Measurements from ENCODE around the gene COP1. TPM values are rescaled to one million over a fixed set of nuclear protein-coding genes. Genes with fewer than 3 reads are reported as not detected.

COP1 gene
- total and polyA plus RNA-seq, 2 donors (not counting 3 experiments of a cell fraction or from before 2014, with no cell fraction given) = 16.5 to 40.9 TPM

- FAIRE-seq (no peak), DNase-seq (ENCODE audit: low read depth, low spot score) (no peak)
- Histone ChIP-seq H3K9me1 (replicated peaks; ENCODE audit: control insufficient read depth, extremely low read depth, insufficient read depth, low read length) (no peaks in the 10 kb centered on the region), H4K20me1 (replicated peaks; ENCODE audit: control insufficient read depth, extremely low read depth, insufficient read depth, low read length) (peaks cover 5% of the 10 kb centered on the region), H2AFZ (ENCODE audit: low read depth, low read length) (no peak overlapping the region), H3K27me3 (ENCODE audit: control insufficient read depth in 2 of 2, insufficient read depth in 2 of 2, low read length in 2 of 2) (no peaks in the 10 kb centered on the region), H3K4me2 (ENCODE audit: insufficient read depth, low read length) (no peak overlapping the region), H3K9ac (replicated peaks; ENCODE audit: extremely low read depth, insufficient read depth, low read length) (no peak overlapping the region), H3K9me3 (replicated peaks; ENCODE audit: control insufficient read depth, insufficient read depth, low read length) (no peaks in the 10 kb centered on the region), H3K36me3 (ENCODE audit: control insufficient read depth in 2 of 2, extremely low read depth in 1 of 2, insufficient read depth in 2 of 2, low read length in 2 of 2) (peaks cover 0 to 2% of the 10 kb centered on the region in 2 experiments), H3K4me3 (replicated peaks in 1 of 3; ENCODE audit: insufficient read depth in 1 of 3, low read depth in 1 of 3, low read length in 3 of 3) (no peak overlapping the region), H3K79me2 (ENCODE audit: control insufficient read depth, insufficient read depth, low read length) (peaks cover 88% of the 10 kb centered on the region), H3K4me1 (ENCODE audit: control insufficient read depth, extremely low read depth, insufficient read depth, low read length) (no peaks in the 10 kb centered on the region), H3K27ac (ENCODE audit: insufficient read depth, low read depth, low read length) (no peak overlapping the region)
- dilution Hi-C loops (cut with MboI; ENCODE audit: extremely low pct_ligation_motif_present, low sequenced_read_pairs) (no loop called here), intact Hi-C loops (cut with micrococcal nuclease) (no loop called here)
- ChIA-PET POLR2A (no interaction called here), CTCF (no interaction called here)
- no TSS peak for BruUV-seq (replicated peaks)
- TF ChIP-seq JUN (IDR thresholded peaks at IDR 0.05; ENCODE audit: borderline replicate concordance, insufficient read depth, insufficient read length, low read depth) (no peak), GATA2 (IDR thresholded peaks at IDR 0.05; ENCODE audit: insufficient read depth, insufficient read length, low read depth, low read length) (no peak), MYC (IDR thresholded peaks at IDR 0.05; ENCODE audit: low read depth, low read length) (no peak), POLR2A (IDR thresholded peaks at IDR 0.05; ENCODE audit: low read depth, low read length) (no peak), FOS (IDR thresholded peaks at IDR 0.05; ENCODE audit: borderline replicate concordance, insufficient read depth, low read length) (no peak), EZH2 (IDR thresholded peaks at IDR 0.05; ENCODE audit: borderline replicate concordance, low read depth, low read length, severe bottlenecking) (no peak), POLR2AphosphoS5 (IDR thresholded peaks at IDR 0.05; ENCODE audit: insufficient read depth, low read depth, low read length) (no peak)
- TF ChIP-seq, protein P1, sequence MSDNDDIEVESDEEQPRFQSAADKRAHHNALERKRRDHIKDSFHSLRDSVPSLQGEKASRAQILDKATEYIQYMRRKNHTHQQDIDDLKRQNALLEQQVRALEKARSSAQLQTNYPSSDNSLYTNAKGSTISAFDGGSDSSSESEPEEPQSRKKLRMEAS (IDR thresholded peaks at IDR 0.05; ENCODE audit: insufficient read depth, insufficient read length) = no peak
- TF ChIP-seq, protein P2, sequence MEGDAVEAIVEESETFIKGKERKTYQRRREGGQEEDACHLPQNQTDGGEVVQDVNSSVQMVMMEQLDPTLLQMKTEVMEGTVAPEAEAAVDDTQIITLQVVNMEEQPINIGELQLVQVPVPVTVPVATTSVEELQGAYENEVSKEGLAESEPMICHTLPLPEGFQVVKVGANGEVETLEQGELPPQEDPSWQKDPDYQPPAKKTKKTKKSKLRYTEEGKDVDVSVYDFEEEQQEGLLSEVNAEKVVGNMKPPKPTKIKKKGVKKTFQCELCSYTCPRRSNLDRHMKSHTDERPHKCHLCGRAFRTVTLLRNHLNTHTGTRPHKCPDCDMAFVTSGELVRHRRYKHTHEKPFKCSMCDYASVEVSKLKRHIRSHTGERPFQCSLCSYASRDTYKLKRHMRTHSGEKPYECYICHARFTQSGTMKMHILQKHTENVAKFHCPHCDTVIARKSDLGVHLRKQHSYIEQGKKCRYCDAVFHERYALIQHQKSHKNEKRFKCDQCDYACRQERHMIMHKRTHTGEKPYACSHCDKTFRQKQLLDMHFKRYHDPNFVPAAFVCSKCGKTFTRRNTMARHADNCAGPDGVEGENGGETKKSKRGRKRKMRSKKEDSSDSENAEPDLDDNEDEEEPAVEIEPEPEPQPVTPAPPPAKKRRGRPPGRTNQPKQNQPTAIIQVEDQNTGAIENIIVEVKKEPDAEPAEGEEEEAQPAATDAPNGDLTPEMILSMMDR (IDR thresholded peaks at IDR 0.05; ENCODE audit: extremely low read depth in 1 of 2, insufficient read depth in 1 of 2, low read depth in 1 of 2, low read length in 2 of 2) = no peak
These were observed 65.6 kb downstream of the COP1 start for GRCh38 chr1:176141449-176141848.

Data from endothelial cell of umbilical vein (primary cell).